T-helper 2 cell treated with Interferon-gamma antibody and Interleukin-4, amounts not matched to agents 100 ng/mL and 5 ng/mL, for 36 hours (primary cell): ENCODE results near the gene CDK17. TPM values are rescaled to one million over a fixed set of nuclear protein-coding genes. Genes with fewer than 3 reads are reported as not detected.

Experiments
- intact Hi-C: fragments of 100-400 bp; cut with micrococcal nuclease; formaldehyde crosslinking; loops from one replicate; pipeline ENCODE4 v1.15.1; 2023
- total RNA-seq: library from RNA; stranded (reverse); gene quantifications from 2 replicates; pipeline ENCODE4 v1.2.3, GENCODE V29; 2022

CDK17 gene
- total RNA-seq, 1 donor from 2014 or later = 36.9 TPM

DNA sequence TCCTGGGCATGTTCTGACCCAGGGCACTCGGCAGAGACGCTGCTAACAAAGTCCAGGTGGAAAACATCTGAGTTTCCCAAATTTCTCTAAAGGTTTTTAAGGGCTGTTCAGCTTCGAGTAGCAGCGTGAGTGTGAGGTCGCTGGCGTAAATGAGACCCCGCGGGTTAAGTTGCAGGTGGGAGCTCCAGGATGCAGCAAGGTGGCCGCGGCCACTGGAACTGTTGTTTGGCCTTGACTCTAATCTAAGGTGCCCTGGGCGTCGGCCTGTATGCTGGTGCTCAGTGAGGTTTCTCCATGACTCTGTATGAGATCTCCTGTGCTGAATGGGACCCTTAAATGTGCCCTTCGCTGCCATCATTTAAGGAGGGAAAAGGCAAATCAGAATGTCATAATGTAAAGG, 155.4 kb downstream of the CDK17 start:
- intact Hi-C loops = no loop called here

DNA sequence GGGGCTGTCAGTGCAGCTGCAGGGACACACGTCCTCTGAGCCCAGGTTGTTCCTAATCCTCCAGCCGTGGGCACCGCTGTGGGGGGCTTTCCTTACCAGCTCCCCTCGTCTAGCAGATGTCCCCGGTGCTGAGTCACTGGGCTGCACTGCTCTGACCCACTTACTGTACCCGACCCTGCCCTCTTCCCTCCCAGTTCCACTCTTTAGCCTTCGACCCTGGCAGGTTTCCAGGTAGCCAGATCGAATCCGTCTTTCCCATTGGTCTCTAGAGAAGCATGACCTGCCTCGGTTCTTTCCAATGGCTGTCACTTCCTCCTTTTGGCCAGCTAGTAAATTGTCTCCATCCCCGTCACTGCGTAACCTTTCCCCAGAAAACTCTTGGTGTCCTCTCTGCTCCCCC, 157.6 kb downstream of the CDK17 start:
- intact Hi-C loops = loop anchor here (2.0 kb wide), 1 partner anchor 158 kb away; the partner anchor contains the start of gene CDK17

DNA sequence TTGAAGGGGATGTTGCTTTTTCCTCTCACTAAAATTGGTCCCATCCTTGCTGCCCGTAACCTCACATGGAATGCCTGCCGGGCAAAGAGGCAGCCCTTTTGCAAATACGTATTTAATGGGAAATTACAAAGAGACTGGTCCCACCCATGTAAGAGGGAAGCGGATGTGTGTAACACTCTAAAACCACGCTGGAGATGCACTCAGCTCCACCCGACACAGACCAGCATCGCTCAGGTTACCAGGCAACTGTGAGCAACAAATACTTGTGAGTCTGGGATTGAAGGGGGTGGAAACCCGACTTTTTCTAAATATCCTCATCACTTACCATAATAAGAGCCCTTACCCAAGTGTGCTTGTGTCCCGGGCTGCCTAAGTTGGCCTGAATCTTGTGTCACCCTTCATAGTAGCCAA, 158.4 kb downstream of the CDK17 start:
- intact Hi-C loops = loop anchor here (2.0 kb wide), 1 partner anchor 159 kb away; the partner anchor contains the start of gene CDK17

DNA sequence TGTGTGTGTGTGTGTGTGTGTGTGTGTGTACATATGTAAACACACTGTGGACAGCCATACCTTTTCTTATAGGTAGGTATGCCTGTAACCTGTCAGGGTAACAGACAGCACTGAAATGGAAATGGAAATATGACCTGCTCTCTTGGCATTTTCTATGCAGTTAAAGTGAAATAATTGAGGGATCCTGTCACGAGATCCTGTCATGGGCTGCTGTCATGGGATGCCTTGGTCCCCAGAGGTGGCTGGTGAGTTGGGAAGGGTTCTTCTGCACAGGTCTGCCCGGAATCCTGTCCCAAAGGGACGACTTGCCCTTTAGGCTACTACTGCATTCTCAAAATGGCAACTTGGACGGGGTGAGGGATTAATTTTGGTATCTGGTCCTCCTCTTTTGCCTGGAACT, 158.8 kb downstream of the CDK17 start:
- intact Hi-C loops = no loop called here

DNA sequence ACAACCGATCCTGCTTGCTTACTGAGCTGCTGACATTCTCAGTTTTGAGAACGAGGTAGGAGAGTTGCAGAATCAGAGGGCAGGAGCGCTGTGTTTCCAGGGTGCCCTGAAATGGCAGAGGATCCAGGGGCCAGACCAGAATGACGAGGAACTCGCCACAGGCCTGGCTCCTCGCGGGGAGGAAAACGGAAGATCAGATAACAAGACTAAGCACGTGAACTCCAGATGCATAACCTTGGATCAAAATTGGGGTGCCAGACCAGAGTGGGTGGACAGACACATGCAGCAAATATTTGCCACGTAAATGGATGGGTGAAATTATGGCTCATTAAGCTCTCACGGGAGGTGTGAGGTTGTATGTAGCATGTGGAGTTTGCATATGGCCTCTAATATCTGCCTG, 159.6 kb downstream of the CDK17 start:
- intact Hi-C loops = no loop called here

DNA sequence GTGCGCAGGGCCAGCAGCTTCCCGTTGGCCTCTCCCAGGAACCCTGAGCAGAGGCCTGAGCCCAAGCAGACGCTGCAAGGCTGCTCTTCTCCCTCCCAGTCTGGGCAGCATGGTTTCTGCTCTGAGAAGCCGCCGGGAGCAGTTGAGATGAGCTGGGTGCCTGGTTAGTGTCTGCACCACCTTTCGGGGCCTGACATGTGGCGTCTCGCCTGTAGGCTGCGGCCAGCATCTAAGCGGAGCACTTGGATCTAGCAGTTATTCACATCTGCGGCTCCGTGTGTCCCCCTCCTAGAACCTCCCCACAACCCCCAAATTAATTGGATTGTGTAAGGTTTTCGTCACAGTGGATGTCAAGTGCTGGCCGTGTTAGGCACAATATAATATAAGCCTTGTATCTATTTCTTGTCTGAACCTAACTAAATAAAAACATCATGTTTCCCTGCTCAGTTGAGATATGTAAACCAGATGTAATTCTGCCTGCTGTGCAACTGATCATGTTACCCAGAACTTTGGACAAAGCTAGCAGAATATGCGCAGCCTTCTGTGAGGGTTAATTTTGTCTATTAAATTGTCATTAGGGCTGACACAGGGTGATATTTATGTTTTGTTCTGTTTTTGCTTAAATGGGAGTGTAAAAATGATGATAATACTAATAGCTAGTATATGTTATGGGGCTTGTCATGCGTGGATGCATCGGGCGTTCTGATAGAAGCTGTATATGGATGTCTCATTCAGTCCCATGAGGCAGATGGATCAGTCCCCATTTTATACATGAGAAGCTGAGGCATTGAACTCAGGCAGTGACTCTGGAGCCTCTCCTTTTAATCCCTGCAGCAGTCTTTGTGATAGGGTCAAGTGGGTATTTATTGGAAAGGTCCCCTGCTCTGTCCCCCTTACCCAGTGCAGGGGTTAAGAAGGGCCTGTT, 160.3 kb downstream of the CDK17 start:
- intact Hi-C loops = no loop called here

DNA sequence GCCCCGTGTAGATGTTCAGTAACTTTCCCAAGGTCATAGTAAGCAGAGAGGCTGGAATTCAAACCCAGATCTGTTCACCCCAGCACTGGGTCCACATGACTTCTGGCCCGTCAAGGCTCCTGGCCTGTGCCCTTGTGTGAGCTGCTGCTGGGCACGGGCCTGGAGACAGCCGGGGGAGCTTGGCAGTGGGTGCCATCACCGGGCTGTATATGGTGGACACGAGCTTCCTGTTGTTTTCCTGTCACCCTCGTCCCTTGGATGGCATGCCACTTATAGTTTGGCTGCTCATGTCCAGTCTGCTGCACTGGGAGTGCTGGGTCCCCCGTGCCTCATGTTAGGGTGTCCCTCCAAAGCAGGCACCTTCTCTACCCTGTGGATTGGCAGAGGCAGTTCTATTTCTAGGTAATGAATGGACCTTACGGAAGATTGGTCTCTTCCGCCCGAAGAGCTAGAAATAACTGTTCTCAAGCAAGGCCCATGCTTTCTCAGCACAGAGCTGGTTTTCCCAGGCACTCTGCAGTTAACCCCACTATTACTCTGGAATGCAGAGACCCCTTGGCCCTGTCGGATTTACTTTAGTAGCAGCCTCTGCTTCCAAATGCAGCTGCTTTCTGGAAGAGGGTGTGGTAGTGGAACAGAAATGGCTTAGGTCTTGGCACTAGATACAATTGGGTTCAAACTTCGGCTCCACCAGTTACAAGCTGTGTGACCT, 161.7 kb downstream of the CDK17 start:
- intact Hi-C loops = no loop called here

DNA sequence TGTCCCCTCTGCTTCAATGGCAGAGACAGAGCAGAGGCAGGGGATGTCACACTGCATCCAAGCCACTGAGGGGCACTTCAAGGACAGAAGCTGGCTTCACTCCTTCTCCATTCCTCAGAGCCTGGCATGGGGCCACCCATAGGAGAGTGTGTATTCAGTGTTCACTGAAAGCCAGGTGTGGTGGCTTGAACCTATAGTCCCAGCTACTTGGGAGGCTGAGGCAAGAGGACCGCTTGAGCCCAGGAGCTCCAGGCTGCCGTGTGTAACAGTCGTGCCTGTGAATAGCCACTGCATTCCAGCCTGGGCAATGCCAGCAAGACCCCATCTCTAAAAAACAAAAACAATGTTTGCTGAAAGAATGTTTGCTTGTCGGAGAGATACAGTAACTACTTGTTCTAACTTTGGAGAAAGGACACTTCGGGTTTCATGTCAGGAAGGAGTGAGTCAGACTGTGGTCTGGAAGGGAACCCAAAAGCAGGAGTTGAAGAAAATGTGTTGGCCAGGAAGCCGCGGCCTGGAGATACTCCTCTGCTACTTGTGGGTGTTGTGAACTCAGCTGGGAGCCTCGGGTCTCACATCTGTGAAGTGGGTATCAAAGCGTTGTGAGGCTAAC, 162.7 kb downstream of the CDK17 start:
- intact Hi-C loops = no loop called here

DNA sequence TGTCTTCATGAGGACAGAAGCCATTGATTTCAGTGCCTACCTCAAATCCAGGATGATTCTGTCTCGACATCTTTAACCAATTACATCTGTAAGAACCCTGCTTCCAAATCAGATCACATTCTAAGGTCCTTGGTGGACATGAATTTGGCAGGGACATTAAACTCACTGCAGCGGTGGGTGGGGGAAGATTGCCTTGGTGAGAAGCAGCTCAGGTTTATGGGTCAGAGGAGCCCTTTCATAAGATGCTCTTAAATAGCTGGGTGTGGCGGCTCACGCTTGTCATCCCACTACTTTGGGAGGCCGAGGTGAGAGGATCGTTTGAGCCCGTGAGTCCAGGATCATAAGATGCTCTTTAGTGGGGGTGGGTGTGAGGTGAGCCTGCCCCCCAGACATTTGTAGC, 163.2 kb downstream of the CDK17 start:
- intact Hi-C loops = no loop called here

DNA sequence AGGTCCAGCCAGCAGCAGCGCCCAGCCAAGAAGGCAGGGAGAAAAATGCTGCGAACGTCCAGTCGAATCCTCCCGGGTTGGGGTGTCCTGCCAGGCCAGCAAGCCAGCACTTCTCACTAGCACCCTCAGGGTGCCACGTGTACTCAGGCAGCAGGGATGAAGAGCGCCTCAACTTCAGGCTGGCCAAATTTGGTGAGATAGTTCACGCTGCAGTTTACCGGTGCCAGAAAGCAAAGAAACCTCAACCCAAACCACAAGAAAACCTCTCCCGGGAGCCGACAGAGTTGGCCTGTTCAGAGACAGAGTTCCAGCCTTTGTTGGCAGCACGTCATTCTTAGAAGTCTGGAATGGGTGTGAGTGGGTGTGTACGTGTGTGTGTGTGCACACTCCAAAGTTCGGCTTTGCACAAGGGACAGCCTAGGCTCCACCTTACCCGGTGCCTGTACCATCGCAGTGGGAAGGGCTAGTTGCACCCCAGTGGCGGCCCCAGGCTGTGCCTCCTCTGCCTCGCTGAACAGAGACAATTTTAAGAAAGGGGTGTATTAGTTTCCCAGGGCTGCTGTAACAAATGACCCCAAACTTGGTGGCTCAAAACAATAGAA, 163.9 kb downstream of the CDK17 start:
- intact Hi-C loops = no loop called here

DNA sequence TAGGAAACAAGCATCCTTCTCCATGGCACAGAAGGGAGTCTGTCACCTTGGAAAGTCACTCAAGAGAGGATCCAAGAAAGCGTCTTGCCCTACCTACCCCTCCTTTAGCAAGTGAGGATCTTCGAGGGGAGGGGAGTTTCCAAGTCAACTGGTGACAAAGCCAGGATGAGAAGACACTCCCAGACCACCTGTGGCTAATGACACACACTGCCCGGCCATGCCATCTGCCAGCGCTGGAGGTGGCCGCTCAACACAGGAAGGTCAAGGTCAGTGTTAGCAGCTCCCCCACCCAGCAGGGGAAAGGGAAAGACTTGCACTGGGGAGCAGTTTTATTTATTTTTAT, 164.8 kb downstream of the CDK17 start:
- intact Hi-C loops = no loop called here

DNA sequence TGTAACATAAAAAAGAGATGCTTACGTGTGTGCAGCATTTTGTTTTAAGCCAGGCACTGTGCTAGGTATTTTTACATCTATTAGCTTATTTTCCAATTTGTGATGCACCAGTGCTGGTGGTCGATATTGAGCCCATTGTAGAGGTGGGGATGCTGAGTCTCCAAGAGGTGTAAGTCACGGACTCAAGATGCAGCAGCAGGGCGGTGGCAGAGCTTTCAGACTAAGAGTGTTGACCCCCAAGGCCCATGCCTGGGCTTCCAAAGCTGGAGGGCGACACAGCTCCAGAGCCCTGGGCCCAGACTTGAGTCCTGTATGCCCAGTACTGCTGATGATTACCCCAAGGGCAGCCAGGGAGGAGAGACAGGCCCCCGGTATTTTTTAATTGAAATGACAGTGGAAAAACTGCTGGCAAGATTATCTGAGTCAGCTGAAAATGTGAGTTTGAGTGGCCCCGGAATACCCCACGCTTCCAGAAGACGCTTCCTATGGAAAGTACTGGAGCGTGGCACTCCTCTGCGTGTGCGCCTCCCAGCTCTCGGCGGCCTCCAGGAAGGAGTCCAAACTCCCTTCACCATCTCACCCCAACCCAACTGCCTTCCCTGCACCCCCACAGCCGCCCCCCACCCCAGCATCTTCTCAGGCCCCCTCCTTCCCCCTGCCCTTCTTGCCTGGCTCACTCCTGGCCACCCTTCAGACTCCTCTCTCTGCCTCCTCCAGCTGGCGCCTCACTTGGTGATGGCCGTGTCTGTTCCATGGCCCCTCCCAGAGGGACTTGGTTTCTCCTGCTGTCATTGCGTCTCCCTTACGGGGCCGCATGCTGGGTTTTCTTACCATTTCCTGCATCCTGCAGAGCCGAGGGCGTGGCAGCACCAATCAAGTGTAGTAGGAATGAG, 165.4 kb downstream of the CDK17 start:
- intact Hi-C loops = no loop called here

DNA sequence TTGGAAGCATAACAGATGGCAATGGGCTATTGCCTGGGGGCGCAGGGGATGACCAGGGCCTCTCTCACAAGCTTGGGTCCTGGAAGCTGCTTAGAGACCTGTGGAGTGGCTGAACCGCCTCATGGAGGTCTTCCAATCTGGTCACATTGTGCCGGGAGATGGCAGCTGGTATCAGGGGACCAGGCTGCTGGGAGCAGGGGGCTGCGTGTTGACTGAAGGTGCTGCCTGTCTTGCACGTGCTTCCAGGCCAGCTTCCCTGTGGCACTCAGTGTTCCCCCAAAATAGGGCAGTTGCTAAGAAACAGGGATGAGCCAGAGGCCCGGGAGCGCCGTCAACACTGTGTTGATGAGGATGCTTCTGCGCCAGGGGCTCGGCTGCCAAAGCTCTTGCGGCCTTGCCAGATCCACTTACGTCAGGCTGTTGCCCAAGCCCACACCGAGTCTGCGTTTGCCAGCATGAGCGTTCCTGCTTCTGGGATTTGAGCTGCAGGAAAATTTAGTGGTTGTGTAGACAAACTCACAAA, 166.2 kb downstream of the CDK17 start:
- intact Hi-C loops = no loop called here

DNA sequence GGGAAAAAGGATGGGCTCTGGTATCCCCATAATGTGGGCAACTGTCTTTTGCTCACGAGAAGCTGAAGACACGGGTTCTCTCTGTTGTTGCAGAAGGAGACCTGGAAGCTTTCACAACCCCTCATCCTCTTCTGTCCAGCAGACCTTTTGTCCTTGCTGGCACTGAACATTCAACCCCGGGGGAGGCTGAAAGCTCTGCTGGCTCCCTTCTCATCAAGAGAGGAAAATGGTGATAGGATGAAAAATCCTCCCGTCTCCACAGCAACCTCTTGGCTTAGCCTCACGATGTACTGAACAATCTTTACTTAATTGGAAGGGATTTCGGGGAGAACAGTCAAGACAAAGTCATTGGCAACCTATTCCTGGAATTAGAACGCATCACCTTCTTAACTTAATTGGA, 167.1 kb downstream of the CDK17 start:
- intact Hi-C loops = no loop called here

DNA sequence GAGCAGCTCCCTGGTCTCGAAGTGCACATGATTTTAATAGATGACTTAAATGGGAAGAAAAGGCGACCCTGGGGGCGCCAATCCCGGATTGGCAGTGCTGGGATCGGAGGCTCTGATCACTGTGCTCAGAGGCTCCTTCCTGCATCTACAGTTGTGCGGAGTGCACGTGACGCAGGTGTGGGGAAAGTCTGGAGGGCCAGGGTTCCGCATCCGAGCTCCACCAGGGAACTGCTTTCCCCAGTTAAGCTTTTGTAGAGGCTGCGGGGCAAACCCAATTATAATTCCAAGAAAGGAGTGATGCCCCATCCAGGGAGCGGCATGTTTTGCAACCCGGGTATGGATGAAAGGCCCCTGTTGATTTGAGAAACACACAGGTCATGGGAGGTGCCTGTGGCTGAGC, 169.6 kb downstream of the CDK17 start:
- intact Hi-C loops = no loop called here

DNA sequence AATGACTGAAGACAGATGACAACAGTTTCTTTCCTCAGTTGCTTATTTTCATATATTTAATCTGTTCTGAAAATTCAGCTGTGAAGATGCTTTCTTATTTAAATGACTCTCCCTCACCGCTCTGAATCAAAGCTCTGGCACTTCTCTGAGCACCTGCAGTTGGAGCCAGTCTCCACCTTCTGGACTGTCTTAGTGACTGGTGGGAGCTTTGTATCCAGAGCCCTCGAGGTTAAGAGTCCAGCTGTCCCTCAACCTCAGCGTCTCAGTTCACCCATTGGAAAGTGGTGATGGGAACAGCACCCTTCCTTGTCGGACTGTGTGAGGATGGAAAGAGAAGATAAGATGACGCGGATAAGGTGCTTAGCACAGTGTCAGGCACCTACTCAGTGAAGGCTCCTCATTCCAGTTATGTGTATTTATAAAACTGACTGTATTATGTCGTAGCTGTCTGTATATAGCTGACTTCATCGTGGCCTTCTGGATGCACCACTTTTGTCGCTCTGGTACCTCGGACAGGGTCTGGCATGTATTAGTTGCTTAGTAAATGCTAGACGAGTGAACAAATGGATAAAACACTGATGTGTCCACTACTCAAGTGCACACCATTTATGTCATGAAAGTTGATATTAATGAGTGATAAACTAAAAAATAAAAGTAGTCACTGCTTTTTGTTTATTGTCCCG, 171.5 kb downstream of the CDK17 start:
- intact Hi-C loops = no loop called here
